MCF 10A (cell line): Measurements from ENCODE around the gene COPS9. TPM values are rescaled to one million over a fixed set of nuclear protein-coding genes. Genes with fewer than 3 reads are reported as not detected.

ENCODE experiments used
- BruUV-seq: library from RNA; stranded (reverse); fragments of 400-500 nt; replicated peaks from 2 replicates; lab custom pipeline; 2021; lab: Mats Ljungman, UMichigan
- CTCF ChIA-PET: fragments of 300-600 bp; sonication (Branson Sonifier 250); formaldehyde crosslinking; extraction: SDS; loops from one replicate; lab custom pipeline; 2021; ENCODE audit warnings: antibody characterized with exemption, inconsistent platforms; lab: Yijun Ruan, JAX
- POLR2A ChIA-PET: fragments of 300-600, 350-650 bp; sonication (Branson Sonifier 250); formaldehyde crosslinking; extraction: SDS; loops from one replicate; lab custom pipeline; 2020; ENCODE audit warnings: antibody characterized with exemption, inconsistent platforms; lab: Yijun Ruan, JAX
- DNase-seq: peaks from one replicate; pipeline ENCODE4 v3.0.0-alpha.2; 2018; ENCODE audit not compliant: unreplicated experiment
- H3K27ac Mint-ChIP-seq: one replicate; pipeline ENCODE4 v1.8.0; 2022; ENCODE audit warnings: mild to moderate bottlenecking, low read depth, mixed read lengths; ENCODE audit not compliant: unreplicated experiment
- H3K27me3 Mint-ChIP-seq: one replicate; pipeline ENCODE4 v1.8.0; 2022; ENCODE audit warnings: mixed read lengths; ENCODE audit not compliant: insufficient read depth, unreplicated experiment
- H3K36me3 Mint-ChIP-seq: one replicate; pipeline ENCODE4 v1.8.0; 2022; ENCODE audit warnings: mild to moderate bottlenecking, moderate library complexity, mixed read lengths; ENCODE audit not compliant: insufficient read depth, unreplicated experiment
- H3K4me1 Mint-ChIP-seq: one replicate; pipeline ENCODE4 v1.8.0; 2022; ENCODE audit warnings: mixed read lengths; ENCODE audit not compliant: insufficient read depth, unreplicated experiment
- H3K4me3 Mint-ChIP-seq: one replicate; pipeline ENCODE4 v1.8.0; 2022; ENCODE audit warnings: mild to moderate bottlenecking, moderate library complexity, mixed read lengths; ENCODE audit not compliant: unreplicated experiment
- H3K9me3 Mint-ChIP-seq: one replicate; pipeline ENCODE4 v1.8.0; 2022; ENCODE audit warnings: mixed read lengths; ENCODE audit not compliant: unreplicated experiment
- CTCF ChIP-seq: fragments of 200-600 bp; IDR thresholded peaks from one replicate; pipeline ENCODE4 v1.8.0; 2022; ENCODE audit warnings: antibody characterized with exemption, mild to moderate bottlenecking; ENCODE audit not compliant: unreplicated experiment
- intact Hi-C: fragments of 100-400 bp; cut with micrococcal nuclease; formaldehyde crosslinking; loops from 2 replicates; pipeline ENCODE4 v1.14.1; 2022
- total RNA-seq: library from RNA; stranded (reverse); gene quantifications from 2 replicates; pipeline ENCODE4 v1.2.3, GENCODE V29; 2022

The COPS9 gene
- total RNA-seq, 1 experiment from 2014 or later = 146 TPM

- CTCF ChIA-PET = interaction anchor here (1.2 kb wide), 1 partner anchor 10 kb away, joined by 4 read pairs; no protein-coding TSS in a partner anchor
- no peak for DNase-seq
- intact Hi-C loops = no loop called here
These were observed 24.4 kb upstream of the COPS9 start for GRCh38 chr2:240160291-240161086.

GRCh38 chr2:240159251-240159839, 23.2 kb upstream of the COPS9 start:
- peaks cover 45% of the 10 kb centered on the region for H3K27me3 Mint-ChIP-seq
- intact Hi-C loops = loop anchor here (10.0 kb wide), 1 partner anchor 45 kb away; no protein-coding TSS in a partner anchor
- TF ChIP-seq CTCF = no peak
- H3K27ac Mint-ChIP-seq = no peak overlapping the region
- ChIA-PET CTCF (interaction anchor here (0.8 kb wide), 1 partner anchor 15 kb away, joined by 5 read pairs; no protein-coding TSS in a partner anchor), POLR2A (interaction anchor here (0.6 kb wide), 1 partner anchor 108 kb away, joined by 3 read pairs; no protein-coding TSS in a partner anchor)
- no peak for DNase-seq
- no peaks in the 10 kb centered on the region for H3K9me3 Mint-ChIP-seq
- no peak overlapping the region for H3K4me3 Mint-ChIP-seq
- no TSS peak for BruUV-seq
- no peaks in the 10 kb centered on the region for H3K36me3 Mint-ChIP-seq
- H3K4me1 Mint-ChIP-seq = no peaks in the 10 kb centered on the region

More at GRCh38 chr2:240160291-240161086, 24.4 kb upstream of the COPS9 start:
- Mint-ChIP-seq H3K4me3 (no peak overlapping the region), H3K27me3 (peaks cover 48% of the 10 kb centered on the region), H3K4me1 (peaks cover 4% of the 10 kb centered on the region), H3K27ac (no peak overlapping the region), H3K36me3 (no peaks in the 10 kb centered on the region), H3K9me3 (no peaks in the 10 kb centered on the region)
- POLR2A ChIA-PET = no interaction called here
- BruUV-seq = no TSS peak
- no peak for TF ChIP-seq CTCF

GRCh38 chr2:240157147-240157470, 21.0 kb upstream of the COPS9 start:
- Mint-ChIP-seq H3K9me3 (peaks cover 8% of the 10 kb centered on the region), H3K27me3 (peaks cover 50% of the 10 kb centered on the region), H3K4me1 (no peaks in the 10 kb centered on the region), H3K4me3 (no peak overlapping the region), H3K27ac (no peak overlapping the region), H3K36me3 (no peaks in the 10 kb centered on the region)
- no peak for TF ChIP-seq CTCF
- CTCF ChIA-PET = interaction anchor here (1.5 kb wide), 1 partner anchor 136 kb away, joined by 5 read pairs; no protein-coding TSS in a partner anchor
- POLR2A ChIA-PET = no interaction called here
- DNase-seq = no peak
- no TSS peak for BruUV-seq
- intact Hi-C loops = loop anchor here (10.0 kb wide), 1 partner anchor 48 kb away; no protein-coding TSS in a partner anchor
